ENCODE results near the gene RNF26.

The RNF26 gene

DNA sequence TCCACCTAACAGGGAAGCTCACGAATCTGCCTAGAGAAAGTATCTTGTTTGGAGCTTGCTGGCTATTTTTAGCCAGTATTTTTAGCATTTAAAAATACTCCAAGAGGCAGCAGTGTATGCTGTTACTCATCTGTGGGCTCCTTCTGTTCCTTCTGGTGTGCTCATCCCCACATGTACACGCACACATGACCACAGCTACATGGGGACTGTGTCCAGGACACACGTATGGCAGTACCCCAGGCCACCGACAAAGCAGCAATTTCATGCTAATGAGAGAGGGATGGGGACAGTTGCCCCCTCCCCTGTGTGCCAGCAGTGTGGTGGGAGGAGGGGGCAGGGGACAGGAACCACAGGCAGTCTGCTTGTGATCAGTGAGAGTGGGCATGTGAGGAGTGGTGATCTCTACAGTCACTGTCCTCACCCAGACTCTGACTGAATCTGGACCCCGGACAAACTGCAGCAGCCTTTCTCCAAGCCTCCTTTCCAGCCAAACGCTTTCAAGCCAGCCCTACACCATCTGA lies 30.8 kb downstream of the RNF26 start:
- TF ChIP-seq, protein P1, sequence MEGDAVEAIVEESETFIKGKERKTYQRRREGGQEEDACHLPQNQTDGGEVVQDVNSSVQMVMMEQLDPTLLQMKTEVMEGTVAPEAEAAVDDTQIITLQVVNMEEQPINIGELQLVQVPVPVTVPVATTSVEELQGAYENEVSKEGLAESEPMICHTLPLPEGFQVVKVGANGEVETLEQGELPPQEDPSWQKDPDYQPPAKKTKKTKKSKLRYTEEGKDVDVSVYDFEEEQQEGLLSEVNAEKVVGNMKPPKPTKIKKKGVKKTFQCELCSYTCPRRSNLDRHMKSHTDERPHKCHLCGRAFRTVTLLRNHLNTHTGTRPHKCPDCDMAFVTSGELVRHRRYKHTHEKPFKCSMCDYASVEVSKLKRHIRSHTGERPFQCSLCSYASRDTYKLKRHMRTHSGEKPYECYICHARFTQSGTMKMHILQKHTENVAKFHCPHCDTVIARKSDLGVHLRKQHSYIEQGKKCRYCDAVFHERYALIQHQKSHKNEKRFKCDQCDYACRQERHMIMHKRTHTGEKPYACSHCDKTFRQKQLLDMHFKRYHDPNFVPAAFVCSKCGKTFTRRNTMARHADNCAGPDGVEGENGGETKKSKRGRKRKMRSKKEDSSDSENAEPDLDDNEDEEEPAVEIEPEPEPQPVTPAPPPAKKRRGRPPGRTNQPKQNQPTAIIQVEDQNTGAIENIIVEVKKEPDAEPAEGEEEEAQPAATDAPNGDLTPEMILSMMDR (IDR thresholded peaks at IDR 0.05; ENCODE audit: low read depth, low read length) = no peak
- no peak for DNase-seq (ENCODE audit: extremely low read depth, low read depth)

DNA sequence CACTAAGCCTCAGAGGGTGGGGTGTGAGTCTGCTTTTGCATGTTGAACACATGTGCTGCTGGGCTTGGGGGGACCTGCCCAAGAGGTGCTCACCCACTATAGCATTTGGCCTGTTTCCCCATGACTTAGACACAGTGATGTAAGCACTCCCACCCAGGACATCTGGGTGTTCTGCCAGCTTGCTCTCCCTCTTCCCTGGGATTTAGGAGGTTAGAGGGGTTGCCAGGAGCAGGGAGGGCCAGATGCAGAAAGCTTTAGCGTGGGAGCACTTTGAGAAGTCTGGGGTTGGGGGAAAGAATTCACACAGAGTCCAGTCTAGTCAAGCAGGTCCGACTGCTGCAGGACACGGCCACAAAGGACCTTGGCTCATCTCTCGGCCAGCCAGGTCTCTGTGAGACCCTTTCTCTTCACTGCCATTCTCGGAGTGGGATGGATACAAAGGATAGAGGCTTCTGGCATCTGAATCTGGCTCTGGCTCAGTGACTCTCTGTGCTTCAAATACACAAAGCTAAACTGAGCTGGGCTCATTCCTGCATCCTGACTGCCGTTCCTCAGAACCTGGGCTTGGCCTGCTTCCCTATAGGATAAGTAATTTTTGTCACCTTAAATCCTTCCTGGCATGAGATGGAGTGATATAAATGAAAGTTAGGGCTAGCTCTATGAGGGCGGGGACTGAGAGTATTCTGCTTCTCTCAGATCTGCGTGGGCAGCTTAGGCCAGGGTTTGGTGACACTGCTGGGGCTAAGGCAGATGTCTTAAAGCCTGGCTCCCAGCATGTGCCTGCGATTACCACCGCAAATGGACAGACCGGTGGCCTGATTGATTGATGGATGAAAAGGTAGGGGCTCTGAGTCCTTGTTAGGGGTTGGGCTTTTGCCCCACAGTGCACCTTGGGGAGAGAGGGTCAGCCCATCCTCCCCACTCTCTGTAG lies 32.6 kb downstream of the RNF26 start:
- no peak for DNase-seq (ENCODE audit: extremely low read depth, low read depth)

DNA sequence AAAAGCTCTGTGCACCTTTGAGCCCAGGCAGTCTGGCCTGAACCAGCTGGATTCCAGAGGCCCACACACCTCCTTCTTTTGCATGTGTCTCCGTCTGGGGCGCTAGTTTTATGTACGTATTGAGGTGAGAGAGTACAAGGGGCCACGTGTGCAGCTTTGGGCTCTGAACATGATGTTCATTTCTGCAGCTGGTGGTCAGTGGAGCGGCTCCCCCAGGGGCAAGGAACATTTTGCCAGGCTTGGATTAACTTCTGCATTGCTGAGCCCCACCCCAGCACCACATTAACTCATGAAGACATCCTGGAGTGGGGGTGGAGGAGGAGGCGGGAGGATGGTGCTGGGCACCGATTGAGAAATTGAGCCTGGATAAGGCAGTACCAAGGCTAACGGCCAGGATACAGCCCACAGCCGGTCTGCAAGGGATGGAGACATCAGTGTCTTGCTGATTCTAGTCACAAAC lies 33.4 kb downstream of the RNF26 start:
- no peak for DNase-seq (ENCODE audit: extremely low read depth, low read depth)
- TF ChIP-seq, protein P1 (IDR thresholded peaks at IDR 0.05; ENCODE audit: low read depth, low read length) = no peak

More for the DNA sequence above, 32.6 kb downstream of the RNF26 start:
- TF ChIP-seq, protein P1 (IDR thresholded peaks at IDR 0.05; ENCODE audit: low read depth, low read length) = no peak

DNA sequence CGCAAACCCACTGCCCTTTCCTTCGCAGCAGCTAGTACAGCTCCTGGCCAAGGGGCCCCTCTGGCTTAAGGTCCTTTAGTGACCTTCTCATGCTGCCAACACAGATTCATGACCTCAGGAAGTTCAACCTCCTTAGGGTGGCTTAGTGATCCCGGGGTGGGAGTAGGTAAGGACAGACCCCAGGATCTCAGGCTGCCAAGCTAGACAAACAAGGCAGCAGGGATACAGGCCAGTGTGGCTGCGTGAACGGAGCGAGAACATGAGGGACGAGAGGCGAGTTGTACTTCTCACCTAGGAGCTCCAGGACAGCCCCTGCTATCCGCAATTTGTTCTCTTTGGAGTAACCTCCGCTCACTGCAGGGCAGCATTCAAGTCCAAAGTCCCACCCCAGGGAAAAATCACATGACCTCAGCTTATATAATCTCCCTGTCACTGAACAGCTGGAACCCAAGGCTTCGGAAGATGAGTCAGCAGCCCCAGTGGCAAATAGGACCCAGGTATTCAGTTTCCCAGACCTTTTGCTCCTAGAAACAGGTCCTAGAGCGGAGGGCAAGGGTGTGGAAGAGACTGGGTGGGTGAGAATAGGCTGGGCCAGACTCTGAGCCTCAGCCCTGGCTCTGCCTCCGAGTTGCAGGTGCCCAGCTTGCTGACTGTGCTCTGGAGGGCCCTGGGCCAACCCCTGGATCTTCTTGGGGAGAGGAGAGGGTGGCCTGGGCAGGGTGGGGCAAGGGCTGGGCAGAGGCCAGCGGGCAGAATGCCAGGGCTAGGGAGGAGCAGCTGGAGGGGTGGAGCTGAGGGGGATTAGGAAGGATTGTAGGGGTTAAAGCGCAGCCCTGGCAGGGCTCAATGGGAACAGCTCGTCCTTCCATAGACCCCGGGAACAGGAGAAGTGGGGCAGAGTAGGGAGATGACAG lies 34.1 kb downstream of the RNF26 start:
- TF ChIP-seq, protein P1 (IDR thresholded peaks at IDR 0.05; ENCODE audit: low read depth, low read length) = no peak
- DNase-seq (ENCODE audit: extremely low read depth, low read depth) = no peak

DNA sequence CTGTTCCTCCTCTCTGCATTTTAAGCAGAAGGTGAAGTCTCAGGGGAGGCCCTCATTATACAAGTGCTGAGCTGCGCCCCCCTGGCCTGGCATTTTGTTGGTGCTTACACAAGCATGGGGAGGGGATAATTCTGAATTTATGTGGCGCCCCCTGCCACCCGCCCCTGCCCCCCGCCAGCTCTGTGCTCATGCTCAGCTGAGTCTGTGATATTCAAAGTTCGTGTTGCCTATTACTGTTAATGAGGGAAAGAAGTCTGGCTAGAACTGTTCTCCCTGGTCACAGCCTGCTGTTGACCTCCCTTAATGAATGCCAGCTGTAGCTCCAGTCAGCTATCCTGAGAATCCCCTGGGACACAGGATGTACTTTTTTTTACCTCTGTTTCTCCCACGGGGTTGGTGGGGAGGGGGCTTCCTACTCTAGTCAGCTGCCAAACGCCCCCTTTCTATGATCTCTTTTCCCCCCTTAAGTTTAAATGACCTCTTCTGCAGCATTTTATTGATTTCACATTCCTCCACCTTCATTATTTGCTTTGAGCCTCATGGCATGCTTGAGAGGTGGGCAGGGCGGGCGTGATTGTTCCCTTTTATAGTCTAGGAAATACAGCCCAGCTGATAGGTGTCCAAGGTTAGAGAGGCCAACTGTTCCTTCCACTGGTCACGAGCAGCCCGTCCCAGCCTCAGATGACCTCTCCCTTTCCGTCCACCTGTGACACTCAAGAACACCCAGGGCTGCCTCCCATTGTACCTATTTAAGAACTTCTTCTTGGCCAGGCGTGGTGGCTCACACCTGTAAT lies 35.0 kb downstream of the RNF26 start:
- TF ChIP-seq, protein P1 (IDR thresholded peaks at IDR 0.05; ENCODE audit: low read depth, low read length) = no peak
- no peak for DNase-seq (ENCODE audit: extremely low read depth, low read depth)

DNA sequence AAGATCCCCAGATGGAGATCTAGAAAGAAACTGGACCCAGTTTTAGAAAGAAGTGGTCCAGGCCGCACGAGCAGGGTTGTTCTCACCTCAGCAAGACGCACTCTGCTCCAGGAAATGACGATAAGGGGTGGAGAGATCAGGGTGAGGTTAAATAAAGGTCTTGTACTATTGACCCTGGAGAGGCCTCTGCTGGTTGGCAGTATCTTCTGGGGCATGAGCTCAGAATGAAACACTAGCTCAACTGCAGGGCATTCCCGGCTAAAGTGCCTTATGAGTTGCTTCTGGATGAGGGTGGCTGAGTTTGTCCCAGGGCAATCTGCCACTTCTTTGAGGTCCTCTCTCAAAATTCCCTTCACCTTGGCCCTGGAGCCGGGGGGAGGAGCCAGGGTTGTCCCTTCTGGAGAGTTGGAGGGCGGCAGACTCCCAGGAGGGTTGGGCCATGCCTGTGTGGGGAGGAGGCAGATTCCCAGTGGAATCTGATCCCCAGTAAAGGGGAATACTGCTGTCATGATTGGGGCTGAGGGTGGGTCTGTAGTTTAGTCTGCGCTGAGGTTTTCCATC lies 36.2 kb downstream of the RNF26 start:
- TF ChIP-seq, protein P1 (IDR thresholded peaks at IDR 0.05; ENCODE audit: low read depth, low read length) = no peak
- no peak for DNase-seq (ENCODE audit: extremely low read depth, low read depth)

Measured in AG09319 (cell line).